ENCODE results near the gene KRT39.

DNA sequence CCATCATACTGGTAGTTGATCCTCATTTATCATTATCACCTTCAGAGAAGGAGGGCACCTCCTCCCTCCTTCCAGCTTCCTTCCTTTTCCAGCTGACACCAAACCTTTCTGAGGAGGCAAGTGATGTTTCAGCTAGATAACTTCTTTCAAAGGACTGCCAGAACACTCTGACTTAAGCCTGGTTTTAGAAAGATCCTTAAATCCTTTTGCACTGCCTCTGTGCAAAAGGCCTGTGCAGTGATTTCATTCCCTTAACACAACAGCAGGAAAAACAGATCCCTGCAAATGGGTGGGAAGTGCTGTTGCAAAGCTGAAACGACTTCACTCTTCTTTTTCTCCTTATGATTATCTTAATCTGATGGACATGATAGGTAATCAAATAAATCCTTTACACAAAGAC, 22.2 kb downstream of the KRT39 start:
- TF ChIP-seq BCL11A (IDR thresholded peaks at IDR 0.05; ENCODE audit: low read depth in 2 of 2, low read length in 2 of 2) (no peak), POLR2AphosphoS5 (IDR thresholded peaks at IDR 0.05; ENCODE audit: low read depth, low read length) (no peak), CHD1 (IDR thresholded peaks at IDR 0.05; ENCODE audit: low read depth, low read length) (no peak), CTCF (IDR thresholded peaks at IDR 0.05; ENCODE audit: control extremely low read depth in 1 of 3, insufficient read depth in 1 of 3, low read depth in 1 of 3, low read length in 3 of 3) (no peak), GTF2F1 (IDR thresholded peaks at IDR 0.05; ENCODE audit: borderline replicate concordance, low read depth, low read length) (no peak), EZH2 (IDR thresholded peaks at IDR 0.05; ENCODE audit: low read depth, low read length, severe bottlenecking) (no peak), ZNF274 (IDR thresholded peaks at IDR 0.05; ENCODE audit: borderline replicate concordance, extremely low read depth, low read length) (no peak), JUND (IDR thresholded peaks at IDR 0.05; ENCODE audit: low read length) (no peak), CEBPB (IDR thresholded peaks at IDR 0.05; ENCODE audit: low read depth, low read length) (no peak), POLR2A (IDR thresholded peaks at IDR 0.05; ENCODE audit: control extremely low read depth in 1 of 2, low read depth in 2 of 2, low read length in 2 of 2) (no peak), SP2 (IDR thresholded peaks at IDR 0.05; ENCODE audit: low read length) (no peak), FOSL1 (IDR thresholded peaks at IDR 0.05; ENCODE audit: insufficient read depth, low read depth, low read length) (no peak), TCF12 (IDR thresholded peaks at IDR 0.05; ENCODE audit: low read depth, low read length) (no peak)
